ENCODE data around the gene FAM151A. TPM values are rescaled to one million over a fixed set of nuclear protein-coding genes. Genes with fewer than 3 reads are reported as not detected.

FAM151A gene
- total and polyA plus RNA-seq, 2 of the 13 experiments (the other 11 are each of a cell fraction or from before 2014, with no cell fraction given) = 0.29 to 3.6 TPM

GRCh38 chr1:54649130-54649898 lies 26.0 kb upstream of the FAM151A start (continued):
- peak; percentile 43; the same call in 1 of the 2 replicates for TF ChIP-seq ZNF281 (CRISPR knock-in tag; IDR thresholded peaks at IDR 0.05; ENCODE audit: borderline replicate concordance)
- TF ChIP-seq SNAPC2 (CRISPR knock-in tag; IDR thresholded peaks at IDR 0.05) = peak; percentile 76; the same call in 1 of the 2 replicates
- peak; percentile 73; the same call in 1 of the 2 replicates for TF ChIP-seq ZFP91 (CRISPR knock-in tag; IDR thresholded peaks at IDR 0.05; ENCODE audit: borderline replicate concordance)
- TF ChIP-seq, protein P1, sequence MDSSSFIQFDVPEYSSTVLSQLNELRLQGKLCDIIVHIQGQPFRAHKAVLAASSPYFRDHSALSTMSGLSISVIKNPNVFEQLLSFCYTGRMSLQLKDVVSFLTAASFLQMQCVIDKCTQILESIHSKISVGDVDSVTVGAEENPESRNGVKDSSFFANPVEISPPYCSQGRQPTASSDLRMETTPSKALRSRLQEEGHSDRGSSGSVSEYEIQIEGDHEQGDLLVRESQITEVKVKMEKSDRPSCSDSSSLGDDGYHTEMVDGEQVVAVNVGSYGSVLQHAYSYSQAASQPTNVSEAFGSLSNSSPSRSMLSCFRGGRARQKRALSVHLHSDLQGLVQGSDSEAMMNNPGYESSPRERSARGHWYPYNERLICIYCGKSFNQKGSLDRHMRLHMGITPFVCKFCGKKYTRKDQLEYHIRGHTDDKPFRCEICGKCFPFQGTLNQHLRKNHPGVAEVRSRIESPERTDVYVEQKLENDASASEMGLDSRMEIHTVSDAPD (CRISPR knock-in tag; IDR thresholded peaks at IDR 0.05) = peak; percentile 71
- TF ChIP-seq, protein P2, sequence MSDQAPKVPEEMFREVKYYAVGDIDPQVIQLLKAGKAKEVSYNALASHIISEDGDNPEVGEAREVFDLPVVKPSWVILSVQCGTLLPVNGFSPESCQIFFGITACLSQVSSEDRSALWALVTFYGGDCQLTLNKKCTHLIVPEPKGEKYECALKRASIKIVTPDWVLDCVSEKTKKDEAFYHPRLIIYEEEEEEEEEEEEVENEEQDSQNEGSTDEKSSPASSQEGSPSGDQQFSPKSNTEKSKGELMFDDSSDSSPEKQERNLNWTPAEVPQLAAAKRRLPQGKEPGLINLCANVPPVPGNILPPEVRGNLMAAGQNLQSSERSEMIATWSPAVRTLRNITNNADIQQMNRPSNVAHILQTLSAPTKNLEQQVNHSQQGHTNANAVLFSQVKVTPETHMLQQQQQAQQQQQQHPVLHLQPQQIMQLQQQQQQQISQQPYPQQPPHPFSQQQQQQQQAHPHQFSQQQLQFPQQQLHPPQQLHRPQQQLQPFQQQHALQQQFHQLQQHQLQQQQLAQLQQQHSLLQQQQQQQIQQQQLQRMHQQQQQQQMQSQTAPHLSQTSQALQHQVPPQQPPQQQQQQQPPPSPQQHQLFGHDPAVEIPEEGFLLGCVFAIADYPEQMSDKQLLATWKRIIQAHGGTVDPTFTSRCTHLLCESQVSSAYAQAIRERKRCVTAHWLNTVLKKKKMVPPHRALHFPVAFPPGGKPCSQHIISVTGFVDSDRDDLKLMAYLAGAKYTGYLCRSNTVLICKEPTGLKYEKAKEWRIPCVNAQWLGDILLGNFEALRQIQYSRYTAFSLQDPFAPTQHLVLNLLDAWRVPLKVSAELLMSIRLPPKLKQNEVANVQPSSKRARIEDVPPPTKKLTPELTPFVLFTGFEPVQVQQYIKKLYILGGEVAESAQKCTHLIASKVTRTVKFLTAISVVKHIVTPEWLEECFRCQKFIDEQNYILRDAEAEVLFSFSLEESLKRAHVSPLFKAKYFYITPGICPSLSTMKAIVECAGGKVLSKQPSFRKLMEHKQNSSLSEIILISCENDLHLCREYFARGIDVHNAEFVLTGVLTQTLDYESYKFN (CRISPR knock-in tag; conservative IDR thresholded peaks at IDR 0.05) = peak; percentile 91
- TF ChIP-seq, protein P3, sequence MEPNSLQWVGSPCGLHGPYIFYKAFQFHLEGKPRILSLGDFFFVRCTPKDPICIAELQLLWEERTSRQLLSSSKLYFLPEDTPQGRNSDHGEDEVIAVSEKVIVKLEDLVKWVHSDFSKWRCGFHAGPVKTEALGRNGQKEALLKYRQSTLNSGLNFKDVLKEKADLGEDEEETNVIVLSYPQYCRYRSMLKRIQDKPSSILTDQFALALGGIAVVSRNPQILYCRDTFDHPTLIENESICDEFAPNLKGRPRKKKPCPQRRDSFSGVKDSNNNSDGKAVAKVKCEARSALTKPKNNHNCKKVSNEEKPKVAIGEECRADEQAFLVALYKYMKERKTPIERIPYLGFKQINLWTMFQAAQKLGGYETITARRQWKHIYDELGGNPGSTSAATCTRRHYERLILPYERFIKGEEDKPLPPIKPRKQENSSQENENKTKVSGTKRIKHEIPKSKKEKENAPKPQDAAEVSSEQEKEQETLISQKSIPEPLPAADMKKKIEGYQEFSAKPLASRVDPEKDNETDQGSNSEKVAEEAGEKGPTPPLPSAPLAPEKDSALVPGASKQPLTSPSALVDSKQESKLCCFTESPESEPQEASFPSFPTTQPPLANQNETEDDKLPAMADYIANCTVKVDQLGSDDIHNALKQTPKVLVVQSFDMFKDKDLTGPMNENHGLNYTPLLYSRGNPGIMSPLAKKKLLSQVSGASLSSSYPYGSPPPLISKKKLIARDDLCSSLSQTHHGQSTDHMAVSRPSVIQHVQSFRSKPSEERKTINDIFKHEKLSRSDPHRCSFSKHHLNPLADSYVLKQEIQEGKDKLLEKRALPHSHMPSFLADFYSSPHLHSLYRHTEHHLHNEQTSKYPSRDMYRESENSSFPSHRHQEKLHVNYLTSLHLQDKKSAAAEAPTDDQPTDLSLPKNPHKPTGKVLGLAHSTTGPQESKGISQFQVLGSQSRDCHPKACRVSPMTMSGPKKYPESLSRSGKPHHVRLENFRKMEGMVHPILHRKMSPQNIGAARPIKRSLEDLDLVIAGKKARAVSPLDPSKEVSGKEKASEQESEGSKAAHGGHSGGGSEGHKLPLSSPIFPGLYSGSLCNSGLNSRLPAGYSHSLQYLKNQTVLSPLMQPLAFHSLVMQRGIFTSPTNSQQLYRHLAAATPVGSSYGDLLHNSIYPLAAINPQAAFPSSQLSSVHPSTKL (CRISPR knock-in tag; IDR thresholded peaks at IDR 0.05) = peak; percentile 61; the same call in 1 of the 2 replicates
- no peak for TF ChIP-seq ZBTB4 (CRISPR knock-in tag; IDR thresholded peaks at IDR 0.05; ENCODE audit: borderline replicate concordance)
- peak; percentile 76; the same call in 1 of the 2 replicates for TF ChIP-seq TARDBP (CRISPR knock-in tag; IDR thresholded peaks at IDR 0.05)

Data from HepG2 (cell line).